Measurements from ENCODE around the gene STX2.

DNA sequence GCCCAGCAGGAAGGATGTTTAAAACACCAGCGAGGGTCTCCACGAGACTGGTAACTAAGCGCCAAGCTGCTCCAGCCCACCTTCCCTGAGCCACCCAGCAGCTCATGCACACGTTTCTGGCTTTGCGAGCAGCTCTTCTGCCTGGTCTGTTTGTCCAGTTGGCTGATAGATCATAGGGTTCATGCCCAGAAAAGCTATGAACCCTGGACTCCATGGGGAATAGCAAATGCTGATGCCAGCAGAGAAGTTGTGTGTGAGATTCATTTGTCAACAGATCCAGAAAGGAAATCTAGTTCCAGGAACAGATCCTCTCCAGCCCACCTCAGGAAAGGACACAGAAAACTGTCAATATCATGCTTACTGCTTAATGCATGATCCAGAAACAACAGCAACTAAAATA lies 94.8 kb downstream of the STX2 start:
- TF ChIP-seq, protein P1, sequence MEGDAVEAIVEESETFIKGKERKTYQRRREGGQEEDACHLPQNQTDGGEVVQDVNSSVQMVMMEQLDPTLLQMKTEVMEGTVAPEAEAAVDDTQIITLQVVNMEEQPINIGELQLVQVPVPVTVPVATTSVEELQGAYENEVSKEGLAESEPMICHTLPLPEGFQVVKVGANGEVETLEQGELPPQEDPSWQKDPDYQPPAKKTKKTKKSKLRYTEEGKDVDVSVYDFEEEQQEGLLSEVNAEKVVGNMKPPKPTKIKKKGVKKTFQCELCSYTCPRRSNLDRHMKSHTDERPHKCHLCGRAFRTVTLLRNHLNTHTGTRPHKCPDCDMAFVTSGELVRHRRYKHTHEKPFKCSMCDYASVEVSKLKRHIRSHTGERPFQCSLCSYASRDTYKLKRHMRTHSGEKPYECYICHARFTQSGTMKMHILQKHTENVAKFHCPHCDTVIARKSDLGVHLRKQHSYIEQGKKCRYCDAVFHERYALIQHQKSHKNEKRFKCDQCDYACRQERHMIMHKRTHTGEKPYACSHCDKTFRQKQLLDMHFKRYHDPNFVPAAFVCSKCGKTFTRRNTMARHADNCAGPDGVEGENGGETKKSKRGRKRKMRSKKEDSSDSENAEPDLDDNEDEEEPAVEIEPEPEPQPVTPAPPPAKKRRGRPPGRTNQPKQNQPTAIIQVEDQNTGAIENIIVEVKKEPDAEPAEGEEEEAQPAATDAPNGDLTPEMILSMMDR (IDR thresholded peaks at IDR 0.05): no peak
- no peak for TF ChIP-seq POLR2A (IDR thresholded peaks at IDR 0.05)
